ENCODE data around the gene KIF5C.

KIF5C gene

DNA sequence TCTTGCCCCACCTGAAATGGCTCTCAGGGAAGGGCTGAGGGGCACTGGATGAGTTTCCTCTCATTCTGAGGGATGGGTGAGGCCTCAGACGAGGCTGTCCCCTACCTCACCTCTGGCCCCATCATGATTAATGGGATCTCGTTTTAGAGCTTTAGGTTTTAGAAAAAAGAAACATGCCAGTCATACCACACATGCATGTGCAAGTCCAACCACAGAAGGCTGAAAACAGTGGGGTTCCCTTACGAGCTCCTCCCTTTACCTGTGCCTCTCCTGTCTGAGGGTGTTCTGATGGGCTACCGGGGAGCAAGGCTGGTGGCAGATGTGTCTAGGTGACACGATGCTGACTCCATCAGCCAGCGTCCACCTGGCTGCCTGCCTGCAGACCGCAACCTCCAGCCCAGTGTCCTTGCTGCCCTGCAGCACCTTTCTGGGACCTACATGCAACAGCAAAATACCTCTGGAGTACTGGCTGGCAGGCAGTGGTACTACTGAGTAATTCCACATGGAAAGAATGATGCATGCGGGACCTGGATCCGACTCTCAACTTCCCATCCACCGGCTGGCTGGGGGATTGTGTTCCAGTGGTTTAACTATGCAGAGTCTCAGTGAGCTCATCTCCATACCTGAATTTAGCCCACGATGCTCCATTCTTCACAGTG, 154.4 kb downstream of the KIF5C start:
- peaks cover 53% of the 10 kb centered on the region for H3K27me3 Mint-ChIP-seq (ENCODE audit: low read depth)
- H3K27ac Mint-ChIP-seq, result no peak overlapping the region
- H3K36me3 Mint-ChIP-seq (ENCODE audit: low read depth), result no peaks in the 10 kb centered on the region
- H3K4me3 Mint-ChIP-seq, result no peak overlapping the region
- H3K9me3 Mint-ChIP-seq, result no peaks in the 10 kb centered on the region
- H3K4me1 Mint-ChIP-seq, result peaks cover 7% of the 10 kb centered on the region
- TF ChIP-seq, protein P1, sequence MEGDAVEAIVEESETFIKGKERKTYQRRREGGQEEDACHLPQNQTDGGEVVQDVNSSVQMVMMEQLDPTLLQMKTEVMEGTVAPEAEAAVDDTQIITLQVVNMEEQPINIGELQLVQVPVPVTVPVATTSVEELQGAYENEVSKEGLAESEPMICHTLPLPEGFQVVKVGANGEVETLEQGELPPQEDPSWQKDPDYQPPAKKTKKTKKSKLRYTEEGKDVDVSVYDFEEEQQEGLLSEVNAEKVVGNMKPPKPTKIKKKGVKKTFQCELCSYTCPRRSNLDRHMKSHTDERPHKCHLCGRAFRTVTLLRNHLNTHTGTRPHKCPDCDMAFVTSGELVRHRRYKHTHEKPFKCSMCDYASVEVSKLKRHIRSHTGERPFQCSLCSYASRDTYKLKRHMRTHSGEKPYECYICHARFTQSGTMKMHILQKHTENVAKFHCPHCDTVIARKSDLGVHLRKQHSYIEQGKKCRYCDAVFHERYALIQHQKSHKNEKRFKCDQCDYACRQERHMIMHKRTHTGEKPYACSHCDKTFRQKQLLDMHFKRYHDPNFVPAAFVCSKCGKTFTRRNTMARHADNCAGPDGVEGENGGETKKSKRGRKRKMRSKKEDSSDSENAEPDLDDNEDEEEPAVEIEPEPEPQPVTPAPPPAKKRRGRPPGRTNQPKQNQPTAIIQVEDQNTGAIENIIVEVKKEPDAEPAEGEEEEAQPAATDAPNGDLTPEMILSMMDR (IDR thresholded peaks at IDR 0.05; ENCODE audit: unreplicated experiment in 3 of 3), result no peak

GRCh38 chr2:149031396-149031795, 156.4 kb downstream of the KIF5C start:
- Mint-ChIP-seq H3K36me3 (ENCODE audit: low read depth) (no peaks in the 10 kb centered on the region), H3K27me3 (ENCODE audit: low read depth) (peaks cover 59% of the 10 kb centered on the region), H3K4me1 (peaks cover 6% of the 10 kb centered on the region)

DNA sequence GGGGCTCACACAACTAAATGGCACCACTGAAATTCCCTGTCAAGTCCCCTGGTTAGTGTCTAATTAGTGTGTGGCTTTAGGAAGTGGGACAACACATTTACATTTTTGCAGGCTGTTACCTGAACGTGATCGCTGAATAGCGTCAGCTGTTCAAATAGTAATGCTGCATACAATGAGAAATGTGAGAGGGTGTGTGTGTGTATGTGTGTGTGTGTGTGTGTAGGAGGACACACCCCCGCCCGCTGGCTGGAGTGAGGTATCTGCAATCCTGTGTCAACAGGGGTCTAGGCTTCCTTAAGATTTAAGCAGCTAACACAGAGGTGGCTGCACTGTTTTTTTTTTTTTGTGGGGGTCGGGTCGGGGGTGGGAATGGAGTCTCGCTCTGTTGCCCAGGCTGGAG, 158.7 kb downstream of the KIF5C start:
- Mint-ChIP-seq H3K36me3 (ENCODE audit: low read depth) (no peaks in the 10 kb centered on the region), H3K4me1 (peaks cover 16% of the 10 kb centered on the region), H3K9me3 (no peaks in the 10 kb centered on the region), H3K4me3 (no peak overlapping the region), H3K27me3 (ENCODE audit: low read depth) (peaks cover 67% of the 10 kb centered on the region), H3K27ac (peak overlapping the region in 2 of 3 experiments; percentile 33 to 45)
- TF ChIP-seq, protein P1 (IDR thresholded peaks at IDR 0.05; ENCODE audit: unreplicated experiment in 3 of 3), result no peak

More at GRCh38 chr2:149031396-149031795, 156.4 kb downstream of the KIF5C start:
- TF ChIP-seq, protein P1 (IDR thresholded peaks at IDR 0.05; ENCODE audit: unreplicated experiment in 3 of 3), result no peak
- Mint-ChIP-seq H3K9me3 (no peaks in the 10 kb centered on the region), H3K27ac (no peak overlapping the region), H3K4me3 (no peak overlapping the region)

DNA sequence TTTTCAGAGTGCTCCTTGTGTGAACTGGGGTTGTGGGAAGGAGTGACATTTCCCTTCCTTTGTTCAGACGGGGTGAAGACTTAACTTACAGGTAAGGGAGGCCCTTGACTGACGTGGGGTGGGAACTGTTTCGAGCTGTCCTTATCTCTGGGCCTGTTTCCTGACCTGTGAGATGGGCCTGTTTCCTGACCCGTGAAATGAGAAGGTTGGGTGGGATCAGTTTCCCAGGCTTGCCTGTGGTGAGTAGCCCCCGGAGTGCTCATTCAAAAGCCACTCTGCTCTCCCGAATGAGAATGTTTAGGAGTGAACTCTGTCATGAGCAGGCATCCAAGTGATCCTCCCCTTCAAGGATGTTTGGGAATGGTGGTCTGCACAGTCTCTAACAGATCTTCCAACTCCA, 159.4 kb downstream of the KIF5C start:
- H3K27ac Mint-ChIP-seq, result no peak overlapping the region

DNA sequence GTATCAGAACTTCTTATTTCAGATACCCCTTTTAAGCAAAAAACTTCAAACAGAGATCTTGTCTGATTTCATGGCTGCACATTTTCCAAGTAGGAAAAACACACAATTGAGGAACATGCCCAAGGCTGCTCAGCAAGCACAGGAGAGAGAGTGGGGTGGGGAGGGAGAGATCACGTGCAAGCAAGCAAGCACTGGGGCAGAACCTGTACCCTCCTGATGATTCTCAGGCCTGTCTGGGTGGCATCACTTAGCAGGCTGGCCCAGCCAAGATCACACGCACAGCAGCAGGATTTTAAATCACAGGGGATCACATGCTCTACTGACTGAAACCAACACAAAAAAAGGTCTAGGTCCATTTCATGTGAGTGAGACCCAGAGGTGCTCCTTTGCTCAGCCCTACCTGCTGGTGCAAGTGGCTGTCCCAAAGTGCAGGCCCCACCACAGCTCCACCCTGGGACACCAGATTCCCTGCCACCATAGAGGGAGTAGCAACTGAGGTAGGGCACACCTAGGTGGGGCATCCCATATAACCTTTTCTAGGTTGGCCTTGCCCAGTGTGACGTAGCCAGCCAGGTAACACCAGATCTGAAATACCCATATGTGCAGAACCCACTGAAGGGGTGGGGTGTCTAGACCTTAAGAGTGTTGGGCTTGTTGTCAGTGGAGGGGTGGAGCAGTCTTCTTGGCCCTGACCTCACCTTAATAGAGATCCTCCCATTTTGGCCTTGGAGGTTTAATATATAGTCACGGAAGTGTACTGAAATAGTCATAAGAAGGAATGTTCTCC, 161.7 kb downstream of the KIF5C start:
- Mint-ChIP-seq H3K36me3 (ENCODE audit: low read depth) (no peaks in the 10 kb centered on the region), H3K9me3 (no peaks in the 10 kb centered on the region), H3K27me3 (ENCODE audit: low read depth) (peaks cover 56% of the 10 kb centered on the region), H3K4me3 (peak overlapping the region; percentile 51 to 75 (median 73)), H3K27ac (peak overlapping the region; percentile 24 to 48 (median 32)), H3K4me1 (peaks cover 16% of the 10 kb centered on the region)
- TF ChIP-seq, protein P1 (IDR thresholded peaks at IDR 0.05; ENCODE audit: unreplicated experiment in 3 of 3), result no peak

More for the DNA sequence above, 159.4 kb downstream of the KIF5C start:
- Mint-ChIP-seq H3K4me3 (no peak overlapping the region), H3K9me3 (no peaks in the 10 kb centered on the region), H3K36me3 (ENCODE audit: low read depth) (no peaks in the 10 kb centered on the region), H3K27me3 (ENCODE audit: low read depth) (peaks cover 70% of the 10 kb centered on the region), H3K4me1 (peaks cover 16% of the 10 kb centered on the region)
- TF ChIP-seq, protein P1 (IDR thresholded peaks at IDR 0.05; ENCODE audit: unreplicated experiment in 3 of 3), result no peak

Data from nephron (organoid).